ENCODE data around the gene ARID3B.

DNA sequence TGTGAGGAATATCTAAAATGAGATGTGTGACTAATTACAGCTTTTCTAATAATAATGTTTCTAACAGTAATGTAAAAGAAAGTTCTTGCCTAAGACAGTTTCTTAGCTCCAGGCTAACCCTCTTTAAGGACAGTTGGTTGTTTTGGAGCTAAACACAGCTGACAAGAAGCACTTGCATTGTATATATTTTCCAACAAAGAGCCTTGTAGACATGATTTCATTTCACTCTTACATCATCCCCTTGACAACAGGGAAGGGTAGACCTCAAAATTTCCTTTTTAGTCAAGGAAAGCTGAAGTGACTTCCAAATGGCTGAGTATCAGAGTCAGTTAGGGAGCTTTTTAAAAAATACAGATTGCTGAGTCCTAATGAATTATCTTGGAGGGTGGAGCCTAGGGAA, 4.1 kb downstream of the ARID3B start:
- TF ChIP-seq HDGF (IDR thresholded peaks at IDR 0.05; ENCODE audit: borderline replicate concordance): no peak
- no peak for TF ChIP-seq TARDBP (IDR thresholded peaks at IDR 0.05)
- no peak for TF ChIP-seq ELF4 (IDR thresholded peaks at IDR 0.05)
